GM19238 (cell line): ENCODE results near the gene ERCC1.
"Not testable (repeated sequence)": the region's sequence is repeated elsewhere in the genome, so short reads cannot be mapped to it uniquely, and the experiment has no call there.

Source experiments
- DNase-seq: peaks from one replicate; pipeline ENCODE4 v3.0.0; 2011; ENCODE audit warnings: low spot score; ENCODE audit not compliant: insufficient read length

ERCC1 gene

DNA sequence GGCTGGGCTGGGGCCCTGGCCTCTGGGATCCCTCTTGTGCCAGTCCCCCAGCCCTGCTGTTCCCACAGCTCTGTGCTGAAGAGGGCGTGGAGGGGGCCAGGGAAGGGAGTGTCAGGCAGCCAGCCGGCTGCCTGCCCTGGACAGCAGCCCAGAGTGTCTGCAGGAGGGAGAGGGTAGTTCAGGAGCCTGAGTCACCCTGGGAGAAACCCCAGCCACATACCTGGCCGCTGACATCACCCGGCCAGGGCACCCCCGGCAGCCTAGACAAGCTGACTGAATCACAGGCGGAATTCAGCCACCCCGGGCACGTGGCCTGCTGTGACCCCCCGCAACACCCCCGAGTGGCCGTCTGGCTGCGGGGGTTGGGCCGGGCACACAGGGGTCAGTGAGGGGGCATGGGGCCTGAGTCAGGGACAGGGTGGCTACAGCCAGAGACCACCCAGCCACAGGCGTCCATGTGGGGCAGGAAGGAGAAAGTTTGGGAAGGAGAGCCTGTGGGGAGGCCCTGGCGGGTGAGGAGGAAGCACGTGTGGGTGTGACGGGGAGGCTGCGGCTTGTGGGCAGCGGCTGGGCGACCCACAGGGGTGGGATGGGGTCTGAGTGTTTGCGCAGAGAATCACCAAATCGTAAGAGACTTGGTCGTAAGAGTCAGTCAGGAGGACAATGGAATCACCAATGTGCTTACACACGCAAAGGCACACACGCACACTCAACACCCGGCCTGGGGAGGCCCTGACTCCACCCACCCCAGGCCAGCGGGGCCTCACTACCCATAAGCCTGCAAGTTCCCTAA, 32.2 kb upstream of the ERCC1 start:
- no peak for DNase-seq

DNA sequence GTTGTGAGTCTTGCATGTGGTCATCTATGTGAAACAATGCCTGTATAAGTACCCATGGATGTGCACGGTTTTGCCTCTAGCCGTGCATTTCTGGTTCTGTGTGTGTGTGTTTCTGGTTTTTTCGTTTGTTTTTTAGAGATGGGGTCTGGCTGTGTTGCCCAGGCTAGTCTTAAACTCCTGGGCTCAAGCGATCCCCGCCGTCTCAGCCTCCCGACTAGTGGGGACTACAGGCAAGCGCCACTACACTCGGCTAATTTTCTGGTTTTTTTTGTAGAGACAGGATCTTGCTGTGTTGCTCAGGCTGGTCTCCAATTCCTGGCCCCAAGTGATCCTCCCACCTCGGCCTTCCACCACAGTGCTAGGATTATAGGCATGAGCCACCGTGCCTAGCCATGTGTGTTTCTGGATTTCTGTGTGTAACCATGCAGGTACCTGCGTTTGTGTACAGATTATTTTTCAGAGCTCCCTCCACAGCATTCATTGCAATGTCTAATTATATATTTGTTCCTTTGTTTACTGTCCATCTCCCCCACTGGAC, 28.2 kb upstream of the ERCC1 start:
- no peak for DNase-seq

- DNase-seq, result no peak
Observed at GRCh38 chr19:45451131-45451849, 27.6 kb upstream of the ERCC1 start.

GRCh38 chr19:45450012-45450333, 26.3 kb upstream of the ERCC1 start:
- no peak for DNase-seq

GRCh38 chr19:45448887-45449299, 25.2 kb upstream of the ERCC1 start:
- DNase-seq, result no peak

GRCh38 chr19:45448425-45448756, 24.7 kb upstream of the ERCC1 start:
- no peak for DNase-seq

DNA sequence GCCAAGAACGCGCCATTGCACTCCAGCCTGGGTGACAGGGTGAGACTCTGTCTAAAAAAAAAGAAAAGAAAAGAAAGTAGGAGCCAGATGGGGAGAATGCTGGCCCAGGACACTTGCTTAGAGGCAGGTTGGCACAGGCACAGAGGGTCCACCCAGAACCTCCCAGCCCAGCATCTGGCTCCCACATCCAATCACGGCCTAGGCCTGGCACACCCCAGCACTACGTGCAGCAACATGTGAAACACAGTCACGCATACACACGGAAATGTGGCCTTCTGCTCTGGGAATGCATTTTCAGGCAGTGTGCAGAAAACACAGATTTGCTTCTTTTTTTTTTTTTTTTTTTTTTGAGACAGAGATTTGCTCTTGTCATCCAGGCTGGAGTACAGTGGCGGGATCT, 23.2 kb upstream of the ERCC1 start:
- DNase-seq, result no peak

DNA sequence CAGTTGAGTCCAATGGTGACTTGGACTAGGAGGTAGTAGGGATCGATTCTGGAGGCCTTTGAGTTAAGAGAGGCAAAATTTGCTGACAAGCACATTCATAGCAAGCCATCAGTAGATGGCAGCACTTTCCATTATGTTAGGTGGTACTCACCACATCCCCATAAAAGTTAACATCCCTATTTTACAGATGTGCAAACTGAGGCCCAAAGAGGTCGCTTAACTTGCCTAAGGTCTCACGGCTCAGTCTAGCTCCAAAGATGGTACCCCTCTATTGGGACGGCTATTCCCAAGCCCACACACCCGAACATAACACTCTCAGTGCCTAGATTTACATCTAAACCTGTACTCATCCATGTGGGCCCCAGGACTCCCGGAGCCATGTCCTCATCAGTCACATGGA, 22.6 kb upstream of the ERCC1 start:
- no peak for DNase-seq

GRCh38 chr19:45445139-45445538, 21.4 kb upstream of the ERCC1 start:
- no peak for DNase-seq

GRCh38 chr19:45444318-45445041, 20.8 kb upstream of the ERCC1 start:
- DNase-seq, result peak; percentile 89

GRCh38 chr19:45443462-45444317, 20.0 kb upstream of the ERCC1 start:
- DNase-seq, result peak; percentile 78

DNA sequence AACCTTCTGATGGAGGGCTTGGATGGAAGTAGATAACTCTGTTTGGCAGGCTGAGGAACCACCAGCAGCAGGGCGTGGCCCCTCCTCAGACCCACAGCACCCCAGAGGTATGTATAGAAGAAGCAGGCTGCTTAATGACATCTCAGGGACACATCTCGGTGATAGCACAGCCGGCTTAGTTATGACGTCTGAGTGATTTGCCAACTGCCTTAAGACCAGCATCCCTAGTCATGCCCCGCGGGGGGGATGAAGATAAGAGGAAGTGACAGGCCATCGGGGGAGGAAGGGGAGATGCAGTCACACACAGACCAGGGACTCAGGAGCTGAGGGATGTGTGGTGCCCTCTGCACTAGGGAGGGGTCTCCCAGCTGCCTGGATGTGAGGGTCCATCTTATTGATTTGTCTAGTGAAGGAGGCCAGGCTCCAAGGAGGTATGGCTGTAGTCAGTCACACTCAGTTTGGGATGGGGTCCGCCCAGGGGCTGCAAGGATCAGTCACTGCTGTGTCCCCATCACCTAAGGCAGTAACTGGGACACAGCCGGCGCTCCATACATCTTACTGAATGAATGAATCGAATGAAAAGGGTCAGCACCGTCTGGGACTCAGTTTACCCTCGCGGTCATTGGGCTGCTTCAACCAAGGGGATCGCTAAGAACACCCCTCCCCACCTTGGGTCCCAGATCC, 19.2 kb upstream of the ERCC1 start:
- DNase-seq, result no peak

DNA sequence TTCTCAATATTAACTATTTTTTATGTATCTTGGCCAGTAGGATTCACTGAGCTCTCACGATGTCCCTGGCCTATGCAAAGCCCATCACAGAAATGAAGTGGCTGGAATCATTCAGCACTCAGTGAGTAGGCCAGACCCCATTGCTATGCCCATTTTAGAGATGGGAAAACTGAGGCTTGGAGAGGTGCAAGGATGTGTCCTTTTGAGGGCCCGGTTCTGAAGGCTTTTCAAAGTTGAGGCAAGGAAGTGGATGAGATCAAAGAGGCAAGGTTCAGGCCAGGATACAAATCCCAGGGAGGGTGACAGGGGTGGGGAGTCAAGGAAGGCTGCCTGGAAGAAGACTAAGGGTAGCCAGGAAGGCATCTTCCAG, 18.7 kb upstream of the ERCC1 start:
- DNase-seq, result no peak

DNA sequence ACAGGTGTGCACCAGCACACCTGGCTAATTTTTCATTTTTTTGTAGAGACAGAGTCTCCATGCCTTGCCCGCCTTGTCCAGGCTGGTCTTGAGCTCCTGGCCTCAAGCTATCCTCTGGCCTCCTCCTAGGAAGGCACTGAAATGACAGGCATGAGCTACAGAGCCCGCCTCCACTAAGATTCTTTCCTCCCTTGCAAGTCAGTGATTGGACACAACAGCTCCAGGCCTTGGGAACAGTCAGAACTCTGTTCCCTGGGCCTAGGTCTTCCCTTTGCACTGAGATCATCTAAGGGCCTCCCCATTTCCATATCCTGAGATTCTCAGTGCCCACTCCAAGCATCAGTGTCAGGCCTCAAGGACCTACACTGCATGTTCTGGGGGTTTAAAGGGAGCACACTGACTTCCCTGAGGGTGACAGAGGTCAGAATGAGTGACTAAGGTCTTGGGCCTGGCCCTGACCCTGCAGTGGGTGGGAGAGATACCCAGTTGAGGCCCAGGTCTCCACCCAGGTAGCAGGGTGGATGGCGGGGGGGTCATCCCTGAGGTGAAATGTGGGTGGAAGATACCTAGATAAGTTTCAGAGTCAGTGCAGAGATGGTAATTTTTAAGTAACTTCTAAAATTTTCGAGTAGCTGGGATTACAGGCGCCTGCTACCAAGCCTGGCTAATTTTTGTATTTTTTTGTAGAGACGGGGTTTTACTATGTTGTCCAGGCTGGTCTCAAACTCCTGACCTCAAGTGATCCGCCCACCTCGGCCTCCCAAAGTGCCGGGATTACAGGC, 17.3 kb upstream of the ERCC1 start:
- DNase-seq, result no peak

DNA sequence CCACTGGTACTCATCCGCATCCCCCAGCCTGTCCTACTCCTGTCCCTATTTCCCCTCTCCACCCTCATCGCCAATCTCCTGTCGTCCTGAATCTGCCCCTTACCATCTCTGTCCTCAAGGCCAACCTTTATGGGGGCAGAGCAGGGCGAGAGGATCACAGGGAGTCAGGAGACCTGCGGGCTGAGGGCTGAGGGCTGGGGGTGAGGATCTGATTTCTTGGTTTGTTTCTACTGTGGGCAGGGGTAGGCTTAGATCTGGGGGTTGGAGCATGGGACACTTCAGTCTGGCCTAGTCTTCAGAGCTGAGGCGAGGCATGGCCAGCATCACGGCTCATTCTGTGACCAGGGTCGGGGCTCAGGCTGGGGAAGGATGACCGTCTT, 16.5 kb upstream of the ERCC1 start:
- DNase-seq, result no peak

DNA sequence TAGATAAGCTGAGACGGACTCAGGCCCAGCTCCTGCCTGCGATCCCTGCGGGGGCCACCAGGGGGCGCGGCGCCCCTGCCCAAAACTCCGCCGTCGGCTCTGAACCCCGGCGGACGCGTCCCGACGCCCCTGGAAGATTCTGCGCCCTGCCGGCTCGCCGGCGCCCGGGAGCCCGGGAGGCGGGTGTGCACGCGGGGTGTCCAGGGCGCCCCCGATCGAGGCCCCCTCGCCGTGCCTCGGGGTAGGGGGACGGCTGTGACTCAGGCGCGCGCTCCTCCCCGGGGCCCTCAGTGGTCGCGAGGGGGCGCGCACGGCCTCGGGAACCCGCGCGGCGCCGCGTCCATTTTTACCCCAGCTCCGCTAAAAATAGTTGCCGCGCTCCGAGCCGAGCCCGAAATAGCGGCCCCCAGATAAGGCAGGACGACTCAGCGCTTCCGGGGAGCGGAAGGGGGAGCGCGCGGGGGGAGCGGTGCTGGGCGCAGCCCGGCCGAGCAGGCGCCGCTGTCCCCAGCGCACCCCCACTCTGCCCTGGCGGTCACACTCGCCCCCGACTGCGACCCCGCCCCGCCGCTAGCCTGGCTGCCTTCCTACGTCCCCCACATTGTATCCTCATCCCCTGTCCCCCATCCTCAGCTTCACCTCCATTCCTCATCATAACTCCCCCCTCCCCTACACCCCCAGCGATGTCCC, 16.0 kb upstream of the ERCC1 start:
- DNase-seq, result peak; percentile 89

DNA sequence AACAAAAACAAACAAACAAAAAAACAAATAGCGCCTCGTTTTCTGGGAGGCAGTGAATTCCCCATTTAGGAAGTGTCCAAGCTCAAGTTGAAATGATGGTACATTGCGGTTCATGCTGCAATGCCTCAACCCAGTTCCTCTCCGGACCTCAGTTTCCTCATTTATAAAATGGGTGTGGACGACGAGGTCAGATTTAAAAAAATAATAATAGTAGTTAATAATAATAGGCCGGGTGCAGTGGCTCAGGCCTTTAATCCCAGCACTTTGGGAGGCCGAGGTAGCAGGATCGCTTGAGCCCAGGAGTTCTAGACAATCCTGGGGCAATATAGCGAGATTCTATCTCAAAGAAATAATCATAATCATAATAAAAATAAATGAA, 15.5 kb upstream of the ERCC1 start:
- DNase-seq, result no peak

- no peak for DNase-seq
Observed at GRCh38 chr19:45437328-45437727, 13.6 kb upstream of the ERCC1 start.

GRCh38 chr19:45432543-45432942, 8.8 kb upstream of the ERCC1 start:
- not testable (repeated sequence) for DNase-seq

DNA sequence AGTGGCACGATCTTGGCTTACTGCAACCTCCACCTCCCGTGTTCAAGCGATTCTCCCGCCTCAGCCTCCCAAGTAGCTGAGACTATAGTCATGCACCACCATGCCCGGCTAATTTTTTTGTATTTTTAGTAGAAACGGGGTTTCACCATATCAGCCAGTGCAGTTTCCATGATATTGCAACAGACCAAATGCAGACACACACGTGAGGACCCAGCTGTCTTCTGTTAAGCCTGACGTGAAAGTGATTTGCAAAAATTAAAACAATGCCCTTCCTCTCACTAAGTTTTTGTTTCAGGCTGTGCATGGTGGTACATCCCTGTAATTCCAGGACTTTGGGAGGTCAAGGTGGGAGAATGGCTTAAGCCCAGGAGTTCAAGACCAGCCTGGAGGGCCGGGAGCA, 7.3 kb upstream of the ERCC1 start:
- DNase-seq, result not testable (repeated sequence)
